Naive thymus-derived CD4-positive, alpha-beta T cell (primary cell): Measurements from ENCODE around the gene EIF2S3. TPM values are rescaled to one million over a fixed set of nuclear protein-coding genes. Genes with fewer than 3 reads are reported as not detected.

Experiments
- ATAC-seq: fragments of 150-1000 bp; cut with Tn5 transposase; 2 replicates; pipeline ENCODE4 v1.10.0; 2021; ENCODE audit warnings: mild to moderate bottlenecking, moderate library complexity
- CTCF ChIA-PET: fragments of 350-600 bp; sonication (Branson Sonifier 250); formaldehyde crosslinking; loops from one replicate; lab custom pipeline; 2021; ENCODE audit warnings: antibody characterized with exemption; lab: Charles Lee
- POLR2A ChIA-PET: fragments of 350-600 bp; sonication (Branson Sonifier 250); formaldehyde crosslinking; loops from one replicate; lab custom pipeline; 2021; ENCODE audit warnings: antibody characterized with exemption, inconsistent platforms; lab: Charles Lee
- DNase-seq, 9 donors: peaks; one replicate each; pipeline versions ENCODE4 v3.0.0 to v3.0.0-alpha.2; 2020 to 2022; ENCODE audit warnings: mixed read lengths in 1 of 9
- H3K27ac ChIP-seq: one replicate; pipeline ENCODE4 v1.7.0; 2013; ENCODE audit warnings: mild to moderate bottlenecking, low read depth, low read length, moderate library complexity
- H3K27me3 ChIP-seq, 2 donors: one replicate each; pipeline ENCODE4 v1.7.0; 2013; ENCODE audit warnings: low read length in 2 of 2, mild to moderate bottlenecking in 2 of 2, moderate library complexity in 2 of 2; ENCODE audit not compliant: control insufficient read depth in 2 of 2, insufficient read depth in 2 of 2
- H3K36me3 ChIP-seq, 3 experiments: 1 replicate in 2 of 3; 2 replicates in 1 of 3; pipeline ENCODE4 v1.7.0; 2013; ENCODE audit warnings: low read length in 3 of 3, mild to moderate bottlenecking in 3 of 3, moderate library complexity in 1 of 3; ENCODE audit not compliant: insufficient read depth in 3 of 3, control insufficient read depth in 2 of 3
- H3K4me1 ChIP-seq, 2 donors: one replicate each; pipeline ENCODE4 v1.7.0; 2013; ENCODE audit warnings: low read length in 2 of 2, mild to moderate bottlenecking in 2 of 2, moderate library complexity in 1 of 2; ENCODE audit not compliant: control insufficient read depth in 2 of 2, insufficient read depth in 2 of 2
- H3K4me3 ChIP-seq: 2 replicates; pipeline ENCODE4 v1.7.0; 2013; ENCODE audit warnings: mild to moderate bottlenecking, low read length
- H3K9me3 ChIP-seq, 3 experiments: 1 replicate in 2 of 3; 2 replicates in 1 of 3; pipeline ENCODE4 v1.7.0; 2013; ENCODE audit warnings: low read length in 3 of 3; ENCODE audit not compliant: control insufficient read depth in 2 of 3
- H3K27ac Mint-ChIP-seq, 9 donors: one replicate each; pipeline ENCODE4 v1.8.0; 2020 to 2022; ENCODE audit warnings: mixed read lengths in 9 of 9, mild to moderate bottlenecking in 8 of 9, moderate library complexity in 5 of 9, inconsistent platforms in 2 of 9
- H3K27me3 Mint-ChIP-seq, 5 donors: one replicate each; pipeline ENCODE4 v1.8.0; 2021 to 2022; ENCODE audit warnings: mixed read lengths in 5 of 5, mild to moderate bottlenecking in 1 of 5
- H3K36me3 Mint-ChIP-seq, 5 donors: one replicate each; pipeline ENCODE4 v1.8.0; 2020 to 2022; ENCODE audit warnings: mixed read lengths in 5 of 5, mild to moderate bottlenecking in 3 of 5, inconsistent platforms in 1 of 5
- H3K4me1 Mint-ChIP-seq, 7 donors: one replicate each; pipeline ENCODE4 v1.8.0; 2020 to 2022; ENCODE audit warnings: mixed read lengths in 7 of 7, mild to moderate bottlenecking in 3 of 7, inconsistent platforms in 1 of 7
- H3K4me3 Mint-ChIP-seq, 10 donors: one replicate each; pipeline ENCODE4 v1.8.0; 2020 to 2022; ENCODE audit warnings: mild to moderate bottlenecking in 10 of 10, mixed read lengths in 10 of 10, moderate library complexity in 6 of 10, inconsistent platforms in 2 of 10
- H3K9me3 Mint-ChIP-seq, 11 donors: one replicate each; pipeline ENCODE4 v1.8.0; 2020 to 2022; ENCODE audit warnings: mixed read lengths in 11 of 11, mild to moderate bottlenecking in 4 of 11, inconsistent platforms in 1 of 11, moderate library complexity in 1 of 11
- intact Hi-C, 2 donors: fragments of 100-400 bp; cut with micrococcal nuclease; formaldehyde crosslinking; loops; one replicate each; pipeline ENCODE4 v1.15.1; 2023
- polyA plus RNA-seq, 2 donors: library from polyadenylated mRNA; unstranded; fragments of 300-500 nt; fragmentation: Illumina TruSeq; gene quantifications; one replicate each; pipeline ENCODE4 v1.2.3, GENCODE V29; 2021
- total RNA-seq, 6 experiments: library from RNA in 5 of 6; stranded (reverse) in 5 of 6; gene quantifications; 1 replicate in 5 of 6; 2 replicates in 1 of 6; pipeline ENCODE4 v1.2.3 and lab custom pipeline; 2021 to 2026

EIF2S3 gene
- total and polyA plus RNA-seq, 7 experiments from 2014 or later, result 125 to 270 (median 188) TPM

DNA sequence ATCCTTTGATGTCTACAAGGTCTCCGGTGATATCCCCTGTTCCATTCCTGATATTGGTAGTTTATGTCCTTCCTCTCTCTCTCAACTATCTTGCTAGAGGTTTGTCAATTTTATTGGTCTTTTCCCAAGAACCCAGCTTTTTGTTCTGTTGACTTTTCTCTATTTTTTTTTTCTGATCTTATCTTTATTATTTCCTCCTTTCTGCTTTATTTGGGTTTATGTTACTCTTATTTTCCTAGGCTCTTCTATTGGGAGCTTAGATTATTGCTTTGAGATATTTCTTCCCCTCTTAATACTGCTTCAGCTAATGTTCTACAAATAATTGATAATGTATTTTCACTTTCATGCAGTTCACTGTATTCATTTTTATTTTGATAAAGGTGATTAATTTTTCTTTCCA lies 44.2 kb downstream of the EIF2S3 start:
- peaks cover 0 to 22% (median 0%) of the 10 kb centered on the region in 5 donors for H3K36me3 Mint-ChIP-seq
- CTCF ChIA-PET, result interaction anchor here (0.6 kb wide), 1 partner anchor 272 kb away, joined by 3 read pairs; no protein-coding TSS in a partner anchor
- intact Hi-C loops, result no loop called here
- Histone ChIP-seq H3K9me3 (no peaks in the 10 kb centered on the region), H3K36me3 (no peaks in the 10 kb centered on the region), H3K4me3 (no peak overlapping the region), H3K4me1 (no peaks in the 10 kb centered on the region), H3K27ac (no peak overlapping the region), H3K27me3 (no peaks in the 10 kb centered on the region)
- H3K27ac Mint-ChIP-seq, result no peak overlapping the region
- H3K27me3 Mint-ChIP-seq, result no peaks in the 10 kb centered on the region
- H3K4me1 Mint-ChIP-seq, result peaks cover 0 to 13% (median 0%) of the 10 kb centered on the region in 7 donors
- no peak overlapping the region for H3K4me3 Mint-ChIP-seq
- no peak for ATAC-seq
- no peak for DNase-seq
- POLR2A ChIA-PET, result no interaction called here
- H3K9me3 Mint-ChIP-seq, result no peaks in the 10 kb centered on the region

DNA sequence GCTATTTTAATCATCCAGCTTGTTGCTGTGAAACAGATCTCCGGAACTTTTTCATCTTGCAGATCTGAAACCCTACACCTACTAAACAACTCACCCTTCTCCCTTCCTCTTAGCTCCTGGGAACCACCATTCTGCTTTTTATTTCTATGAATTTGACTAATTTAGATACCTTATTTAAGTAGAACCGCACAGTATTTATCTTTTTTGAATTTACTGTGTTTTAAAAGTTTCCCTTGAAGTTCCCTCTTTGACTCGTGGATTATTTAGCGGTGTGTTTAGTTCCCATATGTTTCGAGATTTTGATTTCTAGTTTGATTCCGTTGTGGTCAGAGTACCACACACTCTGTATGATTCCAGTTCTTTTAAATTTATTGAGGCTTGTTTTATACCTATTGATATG lies 44.6 kb downstream of the EIF2S3 start:
- Histone ChIP-seq H3K27me3 (no peaks in the 10 kb centered on the region), H3K4me1 (no peaks in the 10 kb centered on the region), H3K27ac (no peak overlapping the region), H3K36me3 (no peaks in the 10 kb centered on the region), H3K4me3 (no peak overlapping the region), H3K9me3 (no peaks in the 10 kb centered on the region)
- ATAC-seq, result no peak
- H3K9me3 Mint-ChIP-seq, result no peaks in the 10 kb centered on the region
- no peak for DNase-seq
- intact Hi-C loops, result no loop called here
- CTCF ChIA-PET, result no interaction called here
- H3K4me3 Mint-ChIP-seq, result no peak overlapping the region
- peaks cover 0 to 13% (median 0%) of the 10 kb centered on the region in 7 donors for H3K4me1 Mint-ChIP-seq
- H3K36me3 Mint-ChIP-seq, result peaks cover 0 to 22% (median 0%) of the 10 kb centered on the region in 5 donors
- no peak overlapping the region for H3K27ac Mint-ChIP-seq
- no peaks in the 10 kb centered on the region for H3K27me3 Mint-ChIP-seq
- POLR2A ChIA-PET, result no interaction called here

DNA sequence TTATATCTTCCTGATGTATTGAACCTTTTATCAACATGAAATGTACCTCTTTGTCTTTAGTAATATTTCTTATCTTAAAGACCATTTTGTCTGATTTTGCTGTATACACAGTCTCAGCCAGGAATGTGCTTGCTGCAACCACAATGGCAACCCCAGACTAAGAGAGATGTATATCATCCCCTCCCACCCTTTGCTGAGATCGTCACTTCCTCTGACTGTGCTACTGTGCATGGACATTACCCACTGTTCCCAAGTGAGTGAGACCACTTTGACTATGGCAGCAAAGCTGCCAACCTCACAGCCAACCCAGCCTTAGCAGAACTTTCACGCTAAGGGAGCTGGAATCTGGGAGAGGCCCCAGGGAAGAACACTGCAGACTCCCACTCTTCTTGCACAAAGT lies 46.0 kb downstream of the EIF2S3 start:
- H3K4me1 Mint-ChIP-seq, result peaks cover 0 to 13% (median 0%) of the 10 kb centered on the region in 7 donors
- no peaks in the 10 kb centered on the region for H3K36me3 ChIP-seq
- H3K9me3 Mint-ChIP-seq, result no peaks in the 10 kb centered on the region
- no peak overlapping the region for H3K27ac ChIP-seq
- no peaks in the 10 kb centered on the region for H3K27me3 ChIP-seq
- ATAC-seq (no peak), DNase-seq (no peak)
- ChIA-PET POLR2A (no interaction called here), CTCF (no interaction called here)
- no peaks in the 10 kb centered on the region for H3K4me1 ChIP-seq
- no peak overlapping the region for H3K27ac Mint-ChIP-seq
- no peaks in the 10 kb centered on the region for H3K9me3 ChIP-seq
- intact Hi-C loops, result no loop called here
- H3K27me3 Mint-ChIP-seq, result no peaks in the 10 kb centered on the region
- no peak overlapping the region for H3K4me3 Mint-ChIP-seq
- peaks cover 0 to 20% (median 0%) of the 10 kb centered on the region in 5 donors for H3K36me3 Mint-ChIP-seq
- no peak overlapping the region for H3K4me3 ChIP-seq

DNA sequence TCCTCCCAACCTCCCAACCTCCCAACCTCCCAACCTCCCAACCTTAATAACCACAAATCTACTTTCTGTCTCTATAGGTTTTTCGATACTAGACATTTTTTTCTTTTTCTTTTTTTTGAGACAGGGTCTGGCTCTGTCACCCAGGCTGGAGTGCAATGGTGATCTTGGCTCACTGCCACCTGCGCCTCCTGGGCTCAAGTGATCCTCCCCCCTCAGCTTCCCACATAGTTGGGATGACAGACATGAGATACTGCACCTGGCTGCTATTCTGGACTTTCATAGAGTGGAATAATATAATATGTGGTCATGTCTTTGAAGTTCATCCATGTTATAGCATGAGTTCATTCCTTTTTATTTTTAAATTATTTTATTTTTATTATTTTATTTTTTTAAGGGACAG lies 55.3 kb downstream of the EIF2S3 start:
- H3K4me3 ChIP-seq, result no peak overlapping the region
- H3K27ac ChIP-seq, result no peak overlapping the region
- Mint-ChIP-seq H3K4me3 (no peak overlapping the region), H3K36me3 (peaks cover 0 to 34% (median 2%) of the 10 kb centered on the region in 5 donors), H3K9me3 (no peaks in the 10 kb centered on the region), H3K4me1 (no peaks in the 10 kb centered on the region), H3K27me3 (no peaks in the 10 kb centered on the region), H3K27ac (no peak overlapping the region)
- no peaks in the 10 kb centered on the region for H3K36me3 ChIP-seq
- POLR2A ChIA-PET, result no interaction called here
- no peaks in the 10 kb centered on the region for H3K9me3 ChIP-seq
- no peaks in the 10 kb centered on the region for H3K27me3 ChIP-seq
- CTCF ChIA-PET, result no interaction called here
- H3K4me1 ChIP-seq, result no peaks in the 10 kb centered on the region
- intact Hi-C loops, result no loop called here
- DNase-seq (no peak), ATAC-seq (no peak)

DNA sequence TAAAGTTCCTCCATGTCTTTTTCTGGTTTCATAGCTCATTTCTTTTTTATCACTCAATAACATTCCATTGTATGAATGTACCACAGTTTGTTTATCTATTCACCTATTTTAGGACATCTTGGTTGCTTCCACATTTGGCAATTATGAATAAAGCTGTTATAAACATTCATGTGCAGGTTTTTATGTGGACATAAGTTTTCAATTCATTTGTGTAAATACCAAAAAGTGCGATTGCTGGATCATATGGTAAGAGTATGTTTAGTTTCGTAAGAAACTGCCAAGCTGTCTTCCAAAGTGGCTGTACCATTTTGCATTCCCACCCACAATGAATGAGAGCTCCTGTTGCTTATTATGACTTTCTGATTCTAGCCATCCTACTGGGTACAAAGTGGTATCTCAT lies 58.4 kb downstream of the EIF2S3 start:
- no peaks in the 10 kb centered on the region for H3K4me1 Mint-ChIP-seq
- no peak overlapping the region for H3K27ac Mint-ChIP-seq
- H3K36me3 Mint-ChIP-seq, result peaks cover 0 to 19% (median 2%) of the 10 kb centered on the region in 5 donors
- ChIA-PET POLR2A (no interaction called here), CTCF (interaction anchor here (0.9 kb wide), 1 partner anchor 69 kb away, joined by 3 read pairs; no protein-coding TSS in a partner anchor)
- H3K4me1 ChIP-seq, result no peaks in the 10 kb centered on the region
- no peaks in the 10 kb centered on the region for H3K27me3 Mint-ChIP-seq
- intact Hi-C loops, result no loop called here
- no peaks in the 10 kb centered on the region for H3K36me3 ChIP-seq
- ATAC-seq (no peak), DNase-seq (no peak)
- H3K9me3 ChIP-seq, result no peaks in the 10 kb centered on the region
- no peak overlapping the region for H3K4me3 Mint-ChIP-seq
- no peak overlapping the region for H3K27ac ChIP-seq
- no peak overlapping the region for H3K4me3 ChIP-seq
- H3K9me3 Mint-ChIP-seq, result no peaks in the 10 kb centered on the region
- no peaks in the 10 kb centered on the region for H3K27me3 ChIP-seq

DNA sequence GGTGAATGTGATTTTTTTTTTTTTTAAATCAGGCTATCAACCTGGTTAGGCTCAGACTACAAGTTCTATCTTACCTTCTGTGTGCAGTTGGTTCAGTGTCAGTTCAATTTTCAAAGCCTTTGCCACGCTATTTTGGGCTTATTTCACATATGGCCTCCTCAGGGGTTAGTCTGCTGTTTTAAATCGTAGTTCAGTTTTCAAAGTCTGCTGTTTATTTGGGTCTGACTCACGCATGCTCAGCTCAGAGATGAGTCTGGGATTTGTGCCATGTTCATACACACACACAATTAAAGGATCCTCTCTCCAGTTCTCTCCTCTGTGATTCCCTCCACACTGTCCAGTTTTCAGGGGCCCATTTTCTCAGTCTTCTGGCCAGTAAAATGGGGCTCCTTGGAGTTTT lies 62.5 kb downstream of the EIF2S3 start:
- no peak for DNase-seq

DNA sequence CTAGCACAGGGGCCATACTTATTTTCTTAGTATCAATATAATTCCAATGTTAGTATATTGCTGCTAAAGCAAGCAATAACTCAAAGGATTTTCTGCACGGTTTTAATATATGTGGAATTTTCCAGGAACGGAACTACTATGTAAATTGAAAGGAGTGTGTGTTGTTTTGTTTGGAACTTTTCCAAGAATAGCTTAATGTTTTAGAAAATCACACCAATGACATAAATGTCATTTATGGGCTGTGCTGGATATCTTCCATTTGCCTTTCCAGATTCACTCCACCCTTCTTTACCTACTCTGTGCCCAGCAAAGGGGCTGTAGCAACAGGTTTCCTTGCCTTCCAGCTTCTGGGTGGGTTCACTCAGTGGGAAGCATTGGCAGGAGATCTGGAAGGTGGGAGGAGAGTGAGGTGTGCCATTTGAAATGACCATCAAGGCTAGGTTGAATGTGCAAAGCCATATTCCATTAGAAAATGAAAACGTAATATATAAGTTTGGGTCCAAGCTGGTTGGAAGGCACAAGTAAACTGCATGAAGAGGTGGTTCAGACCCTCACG lies 69.6 kb downstream of the EIF2S3 start:
- DNase-seq, result no peak
- no peak overlapping the region for H3K27ac ChIP-seq
- intact Hi-C loops, result no loop called here
- H3K9me3 ChIP-seq, result no peaks in the 10 kb centered on the region
- H3K36me3 ChIP-seq, result no peaks in the 10 kb centered on the region
- H3K4me1 ChIP-seq, result no peaks in the 10 kb centered on the region
- ChIA-PET POLR2A (no interaction called here), CTCF (no interaction called here)
- Mint-ChIP-seq H3K36me3 (peaks cover 0 to 4% (median 2%) of the 10 kb centered on the region in 5 donors), H3K27ac (no peak overlapping the region), H3K4me1 (no peaks in the 10 kb centered on the region), H3K9me3 (no peaks in the 10 kb centered on the region), H3K4me3 (no peak overlapping the region), H3K27me3 (no peaks in the 10 kb centered on the region)
- no peaks in the 10 kb centered on the region for H3K27me3 ChIP-seq
- no peak overlapping the region for H3K4me3 ChIP-seq
- no peak for ATAC-seq

More for the DNA sequence above, 62.5 kb downstream of the EIF2S3 start:
- Mint-ChIP-seq H3K4me1 (no peaks in the 10 kb centered on the region), H3K27me3 (no peaks in the 10 kb centered on the region), H3K9me3 (no peaks in the 10 kb centered on the region), H3K36me3 (peaks cover 0 to 7% (median 0%) of the 10 kb centered on the region in 5 donors), H3K27ac (peak overlapping the region in 1 of 9 donors; percentile 46), H3K4me3 (no peak overlapping the region)
- Histone ChIP-seq H3K36me3 (no peaks in the 10 kb centered on the region), H3K27me3 (no peaks in the 10 kb centered on the region), H3K27ac (no peak overlapping the region), H3K4me3 (no peak overlapping the region), H3K9me3 (no peaks in the 10 kb centered on the region), H3K4me1 (no peaks in the 10 kb centered on the region)
- intact Hi-C loops, result no loop called here
- CTCF ChIA-PET, result no interaction called here
- no peak for ATAC-seq
- POLR2A ChIA-PET, result interaction anchor here (0.6 kb wide), 1 partner anchor 197 kb away, joined by 3 read pairs; no protein-coding TSS in a partner anchor
